SU-DHL-6 (cell line): ENCODE data around the gene SLC38A10.

ENCODE experiments used
- H2AFZ ChIP-seq: fragments of 200-600 bp; sonication (generic); 2 replicates; pipeline ENCODE4 v1.6.1; 2014; ENCODE audit warnings: low read depth, mild to moderate bottlenecking, moderate library complexity, mixed read lengths, antibody characterized with exemption, low read length; ENCODE audit not compliant: severe bottlenecking
- H3F3A ChIP-seq: fragments of 200-600 bp; shearing (Covaris generic); 2 replicates; pipeline ENCODE4 v1.6.0; 2016; ENCODE audit warnings: antibody characterized with exemption, mild to moderate bottlenecking; ENCODE audit not compliant: insufficient read depth
- H3K27ac ChIP-seq: fragments of 200-600 bp; sonication (generic); 2 replicates; pipeline ENCODE4 v1.5.1; 2016; ENCODE audit warnings: low read depth, mild to moderate bottlenecking, low read length, moderate library complexity, mixed read lengths
- H3K27me3 ChIP-seq: fragments of 200-600 bp; sonication (generic), shearing (Covaris generic); 2 replicates; pipeline ENCODE4 v1.6.0; 2014; ENCODE audit warnings: mild to moderate bottlenecking, low read length
- H3K36me3 ChIP-seq: fragments of 200-600 bp; sonication (generic); 2 replicates; pipeline ENCODE4 v1.6.1; 2014; ENCODE audit warnings: mild to moderate bottlenecking, low read length, mixed read lengths
- H3K4me2 ChIP-seq: fragments of 300-600, 200-600 bp; shearing (Covaris generic), sonication (generic); 2 replicates; pipeline ENCODE4 v1.6.0; 2014; ENCODE audit warnings: low read length, low read depth, mild to moderate bottlenecking; ENCODE audit not compliant: poor library complexity, severe bottlenecking
- H3K4me3 ChIP-seq: fragments of 200-600 bp; sonication (generic); 2 replicates; pipeline ENCODE4 v1.5.1; 2014; ENCODE audit warnings: antibody characterized with exemption, low read length, mild to moderate bottlenecking, mixed read lengths; ENCODE audit not compliant: insufficient read depth, poor library complexity, severe bottlenecking
- H3K79me2 ChIP-seq: fragments of 200-600 bp; sonication (generic); 2 replicates; pipeline ENCODE4 v1.6.1; 2014; ENCODE audit warnings: mild to moderate bottlenecking, low read length, moderate library complexity; ENCODE audit not compliant: insufficient read depth
- H3K9ac ChIP-seq: fragments of 200-600 bp; sonication (generic); 2 replicates; pipeline ENCODE4 v1.7.0; 2014; ENCODE audit warnings: mild to moderate bottlenecking, low read length
- H3K9me2 ChIP-seq: fragments of 200-600 bp; sonication (generic); replicated peaks from 2 replicates; pipeline ENCODE4 v1.6.1; 2014; ENCODE audit warnings: low read length; ENCODE audit not compliant: insufficient read depth
- H3K9me3 ChIP-seq: fragments of 200-600 bp; sonication (generic); 2 replicates; pipeline ENCODE4 v1.6.1; 2014; ENCODE audit warnings: low read length, mixed read lengths; ENCODE audit not compliant: insufficient read depth
- H4K20me1 ChIP-seq: fragments of 200-600 bp; sonication (generic); 2 replicates; pipeline ENCODE4 v1.6.1; 2014; ENCODE audit warnings: low read depth, mild to moderate bottlenecking, antibody characterized with exemption, low read length, moderate library complexity, mixed read lengths
- CTCF ChIP-seq: fragments of 200-600 bp; sonication (generic); IDR thresholded peaks from one replicate; pipeline ENCODE4 v1.5.1; 2017; ENCODE audit warnings: antibody characterized with exemption, mild to moderate bottlenecking, low read length, moderate library complexity; ENCODE audit not compliant: insufficient read depth, poor library complexity, severe bottlenecking
- EZH2phosphoT487 ChIP-seq: fragments of 200-600 bp; sonication (generic), shearing (Covaris generic); conservative IDR thresholded peaks from 2 replicates; pipeline ENCODE4 v1.6.1; 2018; ENCODE audit warnings: mild to moderate bottlenecking, antibody characterized with exemption, low read length, moderate library complexity, mixed read lengths

SLC38A10 gene

DNA sequence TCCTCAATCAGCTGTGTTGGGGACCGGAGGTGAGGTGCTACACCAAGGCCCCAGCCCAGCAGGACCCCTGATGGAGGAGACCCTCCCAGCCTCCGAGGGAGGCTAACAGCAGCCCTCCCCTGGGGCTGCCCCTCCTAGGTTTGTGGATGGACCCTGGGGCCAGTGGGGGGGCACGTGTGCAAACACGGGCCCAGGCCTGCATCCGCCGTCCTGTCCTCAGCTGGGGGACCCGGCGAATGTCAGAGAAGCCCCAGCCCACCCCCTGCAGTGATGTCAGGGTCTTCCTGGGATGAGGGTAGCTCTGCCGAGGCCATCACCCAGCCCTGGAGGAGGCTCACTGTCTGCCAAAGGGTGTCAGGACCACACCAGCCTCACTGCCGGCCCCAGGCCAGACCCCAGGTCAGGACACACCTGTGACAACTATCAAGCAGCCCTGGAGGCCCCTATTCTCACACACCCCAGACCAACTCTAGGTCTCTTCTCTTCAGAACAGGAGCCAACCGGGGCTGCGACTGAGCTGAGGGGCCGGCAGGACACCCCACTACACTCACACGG, 99.1 kb downstream of the SLC38A10 start:
- TF ChIP-seq EZH2phosphoT487 = no peak
- no peak for TF ChIP-seq CTCF
- no peaks in the 10 kb centered on the region for H3K9me3 ChIP-seq
- no peak overlapping the region for H3K4me3 ChIP-seq
- no peaks in the 10 kb centered on the region for H3K9me2 ChIP-seq
- H3K9ac ChIP-seq = no peak overlapping the region
- no peak overlapping the region for H3K4me2 ChIP-seq
- no peaks in the 10 kb centered on the region for H4K20me1 ChIP-seq
- H3K79me2 ChIP-seq = no peaks in the 10 kb centered on the region
- no peak overlapping the region for H2AFZ ChIP-seq
- no peaks in the 10 kb centered on the region for H3K27me3 ChIP-seq
- H3K36me3 ChIP-seq = no peaks in the 10 kb centered on the region
- H3K27ac ChIP-seq = no peak overlapping the region
- no peaks in the 10 kb centered on the region for H3F3A ChIP-seq
